Esophagus muscularis mucosa (tissue), 3 donors: ENCODE results near the gene GLG1.
"Not testable (repeated sequence)": the region's sequence is repeated elsewhere in the genome, so short reads cannot be mapped to it uniquely, and the experiment has no call there.

Source experiments
- EP300 ChIP-seq: sonication (generic); formaldehyde crosslinking; IDR thresholded peaks from one replicate; pipeline ENCODE4 v1.6.1; 2017; ENCODE audit warnings: antibody characterized with exemption
- TF ChIP-seq, protein P1 (sequence below), 3 experiments: fragments of 200-600 bp in 2 of 3; fragments of 450-650 bp in 1 of 3; sonication (generic) in 2 of 3; IDR thresholded peaks; one replicate each; pipeline ENCODE4 v1.5.1; 2017 to 2019; ENCODE audit warnings: antibody characterized with exemption in 3 of 3, mild to moderate bottlenecking in 2 of 3, moderate library complexity in 1 of 3

DNA sequence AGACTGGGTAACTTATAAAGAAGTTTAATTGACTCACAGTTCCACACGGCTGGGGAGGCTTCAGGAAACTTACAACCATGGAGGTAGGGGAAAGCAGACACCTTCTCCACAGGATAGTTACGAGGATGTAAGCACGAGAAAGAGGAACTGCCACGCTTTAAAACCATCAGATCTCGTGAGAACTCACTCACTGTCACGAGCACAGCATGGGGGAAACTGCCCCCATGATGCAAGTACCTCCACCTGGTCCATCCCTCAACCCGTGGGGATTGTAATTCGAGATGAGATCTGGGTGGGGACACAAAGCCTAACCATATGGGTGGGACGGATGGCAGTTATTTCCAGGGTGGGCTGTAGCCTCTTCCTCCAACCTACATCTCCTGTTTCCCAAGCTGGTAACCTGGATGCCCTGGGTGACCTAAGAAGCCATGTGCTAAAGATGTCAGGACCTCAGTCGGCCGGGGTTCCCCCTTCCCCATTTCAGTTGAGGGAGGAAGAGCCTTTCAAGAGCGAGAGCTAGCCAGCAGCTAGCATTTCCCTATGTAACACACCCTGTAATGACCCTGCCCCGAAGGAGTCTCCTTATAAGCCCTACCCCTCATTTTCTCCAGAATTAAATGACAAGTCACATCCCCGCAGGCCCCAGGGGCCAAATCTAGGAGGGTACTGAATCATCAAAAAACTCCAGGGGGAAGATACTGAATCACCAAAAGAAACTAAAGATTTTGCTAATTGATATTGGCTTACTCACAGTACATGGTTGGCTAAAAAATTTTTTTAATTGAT is 202.6 kb downstream of the GLG1 start:
- TF ChIP-seq, protein P1, sequence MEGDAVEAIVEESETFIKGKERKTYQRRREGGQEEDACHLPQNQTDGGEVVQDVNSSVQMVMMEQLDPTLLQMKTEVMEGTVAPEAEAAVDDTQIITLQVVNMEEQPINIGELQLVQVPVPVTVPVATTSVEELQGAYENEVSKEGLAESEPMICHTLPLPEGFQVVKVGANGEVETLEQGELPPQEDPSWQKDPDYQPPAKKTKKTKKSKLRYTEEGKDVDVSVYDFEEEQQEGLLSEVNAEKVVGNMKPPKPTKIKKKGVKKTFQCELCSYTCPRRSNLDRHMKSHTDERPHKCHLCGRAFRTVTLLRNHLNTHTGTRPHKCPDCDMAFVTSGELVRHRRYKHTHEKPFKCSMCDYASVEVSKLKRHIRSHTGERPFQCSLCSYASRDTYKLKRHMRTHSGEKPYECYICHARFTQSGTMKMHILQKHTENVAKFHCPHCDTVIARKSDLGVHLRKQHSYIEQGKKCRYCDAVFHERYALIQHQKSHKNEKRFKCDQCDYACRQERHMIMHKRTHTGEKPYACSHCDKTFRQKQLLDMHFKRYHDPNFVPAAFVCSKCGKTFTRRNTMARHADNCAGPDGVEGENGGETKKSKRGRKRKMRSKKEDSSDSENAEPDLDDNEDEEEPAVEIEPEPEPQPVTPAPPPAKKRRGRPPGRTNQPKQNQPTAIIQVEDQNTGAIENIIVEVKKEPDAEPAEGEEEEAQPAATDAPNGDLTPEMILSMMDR (IDR thresholded peaks at IDR 0.05) = not testable (repeated sequence)
- not testable (repeated sequence) for TF ChIP-seq EP300
